MV-4-11 (cell line): ENCODE data around the gene WRNIP1.

Experiments
- DNase-seq: peaks from one replicate; lab custom pipeline; 2025; lab: John Stamatoyannopoulos, UW

WRNIP1 gene

GRCh38 chr6:2741756-2742155 is 23.4 kb upstream of the WRNIP1 start:
- DNase-seq = no peak

- DNase-seq = no peak
Measured at GRCh38 chr6:2743280-2744208, 21.6 kb upstream of the WRNIP1 start.

GRCh38 chr6:2744209-2744771 is 20.9 kb upstream of the WRNIP1 start:
- DNase-seq = no peak

- no peak for DNase-seq
Measured at GRCh38 chr6:2744778-2745177, 20.4 kb upstream of the WRNIP1 start.

- no peak for DNase-seq
Measured at GRCh38 chr6:2745246-2745645, 19.9 kb upstream of the WRNIP1 start.

- DNase-seq = no peak
Measured at GRCh38 chr6:2746557-2747061, 18.6 kb upstream of the WRNIP1 start.

- DNase-seq = no peak
Measured at GRCh38 chr6:2748183-2748582, 17.0 kb upstream of the WRNIP1 start.

- peak; percentile 66 for DNase-seq
Measured at GRCh38 chr6:2749969-2750600, 15.1 kb upstream of the WRNIP1 start.

- DNase-seq = no peak
Measured at GRCh38 chr6:2750832-2751231, 14.4 kb upstream of the WRNIP1 start, which contains the start of gene MYLK4. Gene MYLK4, minus strand, starts transcription at chr6:2750922. Its CDS starts 1,628 bp downstream, at chr6:2749294.

- peak; percentile 23 for DNase-seq
Measured at GRCh38 chr6:2751871-2752270, 13.3 kb upstream of the WRNIP1 start.

GRCh38 chr6:2752477-2753109 is 12.6 kb upstream of the WRNIP1 start:
- no peak for DNase-seq

GRCh38 chr6:2753110-2753489 is 12.1 kb upstream of the WRNIP1 start:
- no peak for DNase-seq

GRCh38 chr6:2753743-2754142 is 11.4 kb upstream of the WRNIP1 start:
- no peak for DNase-seq

- DNase-seq = no peak
Measured at GRCh38 chr6:2754393-2754792, 10.8 kb upstream of the WRNIP1 start.

- DNase-seq = no peak
Measured at GRCh38 chr6:2754911-2755310, 10.3 kb upstream of the WRNIP1 start.

- DNase-seq = no peak
Measured at GRCh38 chr6:2755456-2755855, 9.7 kb upstream of the WRNIP1 start.

- peak; percentile 53 for DNase-seq
Measured at GRCh38 chr6:2756241-2756640, 9.0 kb upstream of the WRNIP1 start.

- DNase-seq = no peak
Measured at GRCh38 chr6:2756687-2757224, 8.4 kb upstream of the WRNIP1 start.

- no peak for DNase-seq
Measured at GRCh38 chr6:2758980-2759379, 6.2 kb upstream of the WRNIP1 start.

- DNase-seq = no peak
Measured at GRCh38 chr6:2760882-2761842, 4.0 kb upstream of the WRNIP1 start.

GRCh38 chr6:2762868-2763267 is 2.3 kb upstream of the WRNIP1 start:
- peak; percentile 51 for DNase-seq
